Thyroid gland (tissue), 4 donors: ENCODE measurements around the gene FHIT. TPM values are rescaled to one million over a fixed set of nuclear protein-coding genes. Genes with fewer than 3 reads are reported as not detected.

Source experiments
- DNase-seq, 2 donors: peaks; one replicate each; pipeline ENCODE4 v3.0.0-alpha.2; 2019
- H3K27ac ChIP-seq, 3 donors: fragments of 200-600 bp; sonication (generic); 1 replicate in 2 of 3; 2 replicates in 1 of 3; pipeline ENCODE4 v1.5.1; 2016 to 2019; ENCODE audit warnings: mild to moderate bottlenecking in 1 of 3, moderate library complexity in 1 of 3
- H3K27me3 ChIP-seq: fragments of 200-600 bp; sonication (generic); one replicate; pipeline ENCODE4 v1.5.1; 2019
- H3K36me3 ChIP-seq, 2 donors: fragments of 200-600 bp; sonication (generic); one replicate each; pipeline ENCODE4 v1.5.1; 2016 to 2019
- H3K4me1 ChIP-seq, 2 donors: fragments of 200-600 bp; sonication (generic); one replicate each; pipeline ENCODE4 v1.5.1; 2017 to 2019
- H3K4me3 ChIP-seq, 3 donors: fragments of 200-600 bp; sonication (generic); replicated peaks in 1 of 3; 1 replicate in 2 of 3; 2 replicates in 1 of 3; pipeline ENCODE4 v1.5.1; 2016; ENCODE audit warnings: mild to moderate bottlenecking in 1 of 3
- H3K9me3 ChIP-seq: fragments of 200-600 bp; sonication (generic); one replicate; pipeline ENCODE4 v1.5.1; 2017
- POLR2A ChIP-seq, 2 donors: fragments of 450-650 bp; IDR thresholded peaks; one replicate each; pipeline ENCODE4 v1.6.1; 2017; ENCODE audit warnings: antibody characterized with exemption in 2 of 2, mild to moderate bottlenecking in 2 of 2, moderate library complexity in 1 of 2
- WGBS, 2 donors: methylation state at CpG; one replicate each; pipeline ENCODE4 v1.1.5; 2017; 5-methylcytosine and 5-hydroxymethylcytosine counted together
- intact Hi-C: fragments of 100-400 bp; cut with DNase I; formaldehyde crosslinking; loops from one replicate; pipeline ENCODE4 v1.15.1; 2023
- total RNA-seq, 4 donors: library from RNA; depleted of rRNA; stranded (reverse); fragments of >200 nt; gene quantifications; one replicate each; pipeline ENCODE4 v1.2.3, GENCODE V29; 2016
- TF ChIP-seq, protein P1 (sequence below), 6 experiments: fragments of 200-600 bp in 3 of 6; fragments of 450-650 bp in 3 of 6; sonication (generic) in 3 of 6; IDR thresholded peaks; one replicate each; pipeline ENCODE4 v1.5.1; 2016 to 2019; ENCODE audit warnings: antibody characterized with exemption in 6 of 6, mild to moderate bottlenecking in 2 of 6, inconsistent platforms in 1 of 6, moderate library complexity in 1 of 6

Gene FHIT
- total RNA-seq, 4 donors from 2014 or later = 12.2 to 18.9 (median 16.2) TPM

DNA sequence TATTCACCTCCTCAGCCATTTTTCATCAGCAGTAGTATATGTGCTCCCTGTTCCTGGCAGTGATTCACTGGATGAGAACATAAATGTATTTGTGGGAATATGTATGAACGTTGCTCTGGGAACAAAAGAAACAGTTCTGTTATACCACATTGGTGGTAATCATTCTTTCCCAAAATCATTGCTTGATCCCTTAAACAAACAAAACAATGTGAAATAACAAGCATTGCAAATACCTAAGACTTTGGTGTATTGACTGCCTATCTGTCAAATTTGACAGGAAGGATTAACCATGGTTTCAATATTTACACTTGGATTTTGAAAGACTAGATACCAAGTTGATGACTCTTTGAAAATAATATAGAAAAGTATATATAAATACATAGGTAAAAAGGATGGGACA is 284.1 kb downstream of the FHIT start:
- Histone ChIP-seq H3K27ac (no peak overlapping the region), H3K4me3 (no peak overlapping the region), H3K9me3 (no peaks in the 10 kb centered on the region), H3K27me3 (no peaks in the 10 kb centered on the region), H3K4me1 (no peaks in the 10 kb centered on the region), H3K36me3 (no peaks in the 10 kb centered on the region)
- no peak for TF ChIP-seq POLR2A (IDR thresholded peaks at IDR 0.05)
- TF ChIP-seq, protein P1, sequence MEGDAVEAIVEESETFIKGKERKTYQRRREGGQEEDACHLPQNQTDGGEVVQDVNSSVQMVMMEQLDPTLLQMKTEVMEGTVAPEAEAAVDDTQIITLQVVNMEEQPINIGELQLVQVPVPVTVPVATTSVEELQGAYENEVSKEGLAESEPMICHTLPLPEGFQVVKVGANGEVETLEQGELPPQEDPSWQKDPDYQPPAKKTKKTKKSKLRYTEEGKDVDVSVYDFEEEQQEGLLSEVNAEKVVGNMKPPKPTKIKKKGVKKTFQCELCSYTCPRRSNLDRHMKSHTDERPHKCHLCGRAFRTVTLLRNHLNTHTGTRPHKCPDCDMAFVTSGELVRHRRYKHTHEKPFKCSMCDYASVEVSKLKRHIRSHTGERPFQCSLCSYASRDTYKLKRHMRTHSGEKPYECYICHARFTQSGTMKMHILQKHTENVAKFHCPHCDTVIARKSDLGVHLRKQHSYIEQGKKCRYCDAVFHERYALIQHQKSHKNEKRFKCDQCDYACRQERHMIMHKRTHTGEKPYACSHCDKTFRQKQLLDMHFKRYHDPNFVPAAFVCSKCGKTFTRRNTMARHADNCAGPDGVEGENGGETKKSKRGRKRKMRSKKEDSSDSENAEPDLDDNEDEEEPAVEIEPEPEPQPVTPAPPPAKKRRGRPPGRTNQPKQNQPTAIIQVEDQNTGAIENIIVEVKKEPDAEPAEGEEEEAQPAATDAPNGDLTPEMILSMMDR (IDR thresholded peaks at IDR 0.05) = no peak
- WGBS, 2 donors = 79 to 81% methylated on average over 1 of the region's 1 CpG
- intact Hi-C loops = no loop called here
- no peak for DNase-seq

DNA sequence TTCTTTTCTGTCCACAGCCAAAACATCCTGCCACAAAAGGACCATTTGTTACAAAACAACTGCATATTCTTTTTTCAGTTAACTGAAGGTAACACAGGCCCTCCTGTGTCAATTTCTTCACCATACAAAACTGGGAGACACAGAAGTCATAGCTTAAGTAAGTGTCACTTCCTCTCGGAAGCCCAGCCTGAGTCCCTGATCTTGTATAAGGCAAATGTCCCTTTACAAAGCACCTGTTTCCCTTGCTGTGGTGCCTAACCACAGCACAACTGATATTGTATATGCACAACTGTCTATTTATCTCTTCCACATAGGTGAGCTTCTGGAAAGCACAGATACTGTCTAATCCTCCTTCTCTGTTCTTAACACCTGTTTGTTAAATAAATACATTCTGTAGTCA is 293.7 kb downstream of the FHIT start:
- DNase-seq = no peak
- Histone ChIP-seq H3K4me1 (no peaks in the 10 kb centered on the region), H3K4me3 (no peak overlapping the region), H3K27me3 (no peaks in the 10 kb centered on the region), H3K27ac (no peak overlapping the region), H3K9me3 (no peaks in the 10 kb centered on the region), H3K36me3 (no peaks in the 10 kb centered on the region)
- TF ChIP-seq, protein P1 (IDR thresholded peaks at IDR 0.05) = no peak
- TF ChIP-seq POLR2A (IDR thresholded peaks at IDR 0.05) = no peak
- intact Hi-C loops = no loop called here
- 100% methylated on average over 1 of the region's 1 CpG for WGBS, 2 donors

DNA sequence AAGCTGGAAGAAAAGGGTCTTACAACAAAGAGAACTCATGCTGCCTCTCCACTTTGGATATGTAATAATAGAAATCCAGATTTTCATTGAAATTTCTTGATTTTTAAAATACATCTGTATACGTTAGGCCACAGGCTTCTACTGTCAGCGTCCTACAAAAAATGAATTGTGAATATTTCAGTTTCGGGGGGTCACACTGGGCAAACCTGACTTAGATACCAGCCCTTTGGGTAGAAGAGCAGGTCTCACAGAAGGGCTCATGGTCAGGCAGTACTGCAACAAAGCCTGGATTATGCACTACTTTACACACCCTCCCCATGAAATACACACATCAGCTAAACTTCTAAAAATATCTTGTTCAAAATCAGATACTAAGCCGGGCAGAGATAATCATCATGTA is 294.5 kb downstream of the FHIT start:
- Histone ChIP-seq H3K4me1 (no peaks in the 10 kb centered on the region), H3K9me3 (no peaks in the 10 kb centered on the region), H3K4me3 (no peak overlapping the region), H3K27me3 (no peaks in the 10 kb centered on the region), H3K36me3 (no peaks in the 10 kb centered on the region), H3K27ac (no peak overlapping the region)
- no peak for TF ChIP-seq POLR2A (IDR thresholded peaks at IDR 0.05)
- TF ChIP-seq, protein P1 (IDR thresholded peaks at IDR 0.05) = no peak
- WGBS, 2 donors = 87 to 93% methylated on average over 4 of the region's 4 CpGs
- DNase-seq = no peak
- intact Hi-C loops = no loop called here

DNA sequence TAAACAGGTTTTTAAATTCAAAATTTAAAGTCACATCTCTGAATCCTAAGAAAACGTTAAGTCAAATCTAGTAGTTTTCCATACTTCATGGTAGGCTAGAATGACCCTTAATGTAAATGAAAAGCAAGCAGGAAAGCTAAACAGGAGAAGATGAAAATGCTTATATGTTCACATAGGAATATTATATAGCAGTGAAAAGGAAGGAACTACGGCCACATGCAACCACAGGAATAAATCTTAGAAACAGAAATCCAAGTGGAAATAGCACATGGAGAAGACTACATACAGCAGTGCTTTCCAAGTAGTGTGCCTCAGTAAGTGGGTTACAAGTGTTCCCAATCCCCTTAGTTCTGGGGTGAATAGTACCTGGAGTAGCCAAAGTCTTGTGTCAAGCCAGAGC is 296.2 kb downstream of the FHIT start:
- no peak overlapping the region for H3K4me3 ChIP-seq
- H3K27me3 ChIP-seq = no peaks in the 10 kb centered on the region
- WGBS, 2 donors = 93 to 95% methylated on average over 2 of the region's 2 CpGs
- no peak for DNase-seq
- H3K27ac ChIP-seq = no peak overlapping the region
- TF ChIP-seq POLR2A (IDR thresholded peaks at IDR 0.05) = no peak
- TF ChIP-seq, protein P1 (IDR thresholded peaks at IDR 0.05) = no peak
- H3K4me1 ChIP-seq = no peaks in the 10 kb centered on the region
- no peaks in the 10 kb centered on the region for H3K9me3 ChIP-seq
- no peaks in the 10 kb centered on the region for H3K36me3 ChIP-seq
- intact Hi-C loops = no loop called here

DNA sequence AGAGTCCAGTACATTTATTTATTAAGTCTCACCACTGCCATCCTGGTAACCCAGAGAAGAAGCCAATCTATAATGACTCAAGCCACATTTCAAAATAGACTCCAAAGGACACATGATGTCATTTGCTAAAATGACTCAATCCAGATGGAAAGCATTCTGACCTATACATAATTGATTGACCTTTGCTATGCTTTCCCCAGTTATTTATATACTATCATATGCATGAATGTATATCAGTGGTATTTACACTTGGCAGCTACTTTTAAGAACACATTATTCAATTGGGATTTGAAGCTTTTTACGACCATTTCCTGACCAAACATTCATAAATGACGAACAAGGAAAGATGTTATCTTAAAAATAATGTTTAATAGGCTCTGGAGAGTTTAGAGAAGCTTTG is 297.2 kb downstream of the FHIT start:
- Histone ChIP-seq H3K4me3 (no peak overlapping the region), H3K9me3 (no peaks in the 10 kb centered on the region), H3K4me1 (no peaks in the 10 kb centered on the region), H3K36me3 (no peaks in the 10 kb centered on the region), H3K27me3 (no peaks in the 10 kb centered on the region), H3K27ac (no peak overlapping the region)
- WGBS, 2 donors = 60 to 73% methylated on average over 2 of the region's 2 CpGs
- intact Hi-C loops = no loop called here
- DNase-seq = no peak
- TF ChIP-seq, protein P1 (IDR thresholded peaks at IDR 0.05) = no peak
- no peak for TF ChIP-seq POLR2A (IDR thresholded peaks at IDR 0.05)
